ENCODE measurements around the gene TPRG1L.

DNA sequence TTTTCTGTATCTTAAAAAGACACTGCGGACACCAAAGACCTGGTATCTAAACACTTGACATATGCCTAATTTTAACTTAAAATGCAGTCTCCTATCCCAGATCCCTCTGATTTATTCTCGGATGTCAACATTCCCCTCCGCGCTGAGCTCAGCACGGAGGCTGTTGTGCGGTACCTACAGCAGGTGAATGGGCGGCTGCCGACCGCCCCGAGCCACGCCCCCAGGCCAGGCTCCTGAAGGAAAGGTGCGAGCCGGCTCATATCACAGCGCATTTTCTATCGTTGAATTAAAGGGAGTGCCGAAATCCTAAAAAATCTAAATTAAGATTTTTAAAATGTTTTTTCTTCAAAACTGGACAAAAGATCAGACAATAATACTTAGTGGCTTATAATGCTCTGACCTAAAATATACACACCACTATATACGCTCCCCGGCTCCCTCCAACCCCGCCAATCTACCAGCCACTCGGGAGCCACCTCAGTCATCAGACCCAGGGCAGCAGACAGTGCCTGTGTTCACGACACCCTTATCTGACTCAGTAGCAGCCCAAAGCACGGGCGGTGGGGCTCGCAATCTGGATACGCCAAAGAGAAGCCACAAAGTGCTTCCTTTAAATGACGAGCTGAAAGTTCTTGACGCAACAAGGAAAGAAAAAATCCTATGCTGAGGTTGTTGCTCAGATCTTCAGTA is 21.0 kb downstream of the TPRG1L start:
- TF ChIP-seq, protein P1, sequence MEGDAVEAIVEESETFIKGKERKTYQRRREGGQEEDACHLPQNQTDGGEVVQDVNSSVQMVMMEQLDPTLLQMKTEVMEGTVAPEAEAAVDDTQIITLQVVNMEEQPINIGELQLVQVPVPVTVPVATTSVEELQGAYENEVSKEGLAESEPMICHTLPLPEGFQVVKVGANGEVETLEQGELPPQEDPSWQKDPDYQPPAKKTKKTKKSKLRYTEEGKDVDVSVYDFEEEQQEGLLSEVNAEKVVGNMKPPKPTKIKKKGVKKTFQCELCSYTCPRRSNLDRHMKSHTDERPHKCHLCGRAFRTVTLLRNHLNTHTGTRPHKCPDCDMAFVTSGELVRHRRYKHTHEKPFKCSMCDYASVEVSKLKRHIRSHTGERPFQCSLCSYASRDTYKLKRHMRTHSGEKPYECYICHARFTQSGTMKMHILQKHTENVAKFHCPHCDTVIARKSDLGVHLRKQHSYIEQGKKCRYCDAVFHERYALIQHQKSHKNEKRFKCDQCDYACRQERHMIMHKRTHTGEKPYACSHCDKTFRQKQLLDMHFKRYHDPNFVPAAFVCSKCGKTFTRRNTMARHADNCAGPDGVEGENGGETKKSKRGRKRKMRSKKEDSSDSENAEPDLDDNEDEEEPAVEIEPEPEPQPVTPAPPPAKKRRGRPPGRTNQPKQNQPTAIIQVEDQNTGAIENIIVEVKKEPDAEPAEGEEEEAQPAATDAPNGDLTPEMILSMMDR (IDR thresholded peaks at IDR 0.05; ENCODE audit: low read depth, low read length), result no peak
- no peak for TF ChIP-seq EZH2phosphoT487 (IDR thresholded peaks at IDR 0.05; ENCODE audit: low read depth)

Measured in OCI-LY3 (cell line).